HG02642 (cell line): Measurements from ENCODE around the gene BEND5.

Source experiments
- ATAC-seq: cut with Tn5 transposase; IDR thresholded peaks from one replicate; pipeline ENCODE4 v1.9.1; 2021; ENCODE audit warnings: mild to moderate bottlenecking; ENCODE audit not compliant: unreplicated experiment, poor library complexity

BEND5 gene

GRCh38 chr1:48686159-48686558 lies 90.5 kb downstream of the BEND5 start:
- ATAC-seq, result no peak

- no peak for ATAC-seq
These were observed 92.3 kb downstream of the BEND5 start for GRCh38 chr1:48684381-48684780.

- ATAC-seq, result no peak
These were observed 92.9 kb downstream of the BEND5 start for GRCh38 chr1:48683839-48684238.

- no peak for ATAC-seq
These were observed 95.0 kb downstream of the BEND5 start for GRCh38 chr1:48681476-48682305.

GRCh38 chr1:48680411-48681035 lies 96.2 kb downstream of the BEND5 start:
- ATAC-seq, result no peak

- no peak for ATAC-seq
These were observed 96.8 kb downstream of the BEND5 start for GRCh38 chr1:48679859-48680258.

- ATAC-seq, result no peak
These were observed 97.8 kb downstream of the BEND5 start for GRCh38 chr1:48678710-48679505.
